C4-2B (cell line): Measurements from ENCODE around the gene IFNK.

ENCODE experiments used
- CTCF ChIP-seq: fragments of 450-650 bp; conservative IDR thresholded peaks from 2 replicates; pipeline ENCODE4 v1.5.1; 2017; ENCODE audit warnings: mild to moderate bottlenecking
- ZFX ChIP-seq: fragments of 450-650 bp; IDR thresholded peaks from 2 replicates; pipeline ENCODE4 v1.6.1; 2017

DNA sequence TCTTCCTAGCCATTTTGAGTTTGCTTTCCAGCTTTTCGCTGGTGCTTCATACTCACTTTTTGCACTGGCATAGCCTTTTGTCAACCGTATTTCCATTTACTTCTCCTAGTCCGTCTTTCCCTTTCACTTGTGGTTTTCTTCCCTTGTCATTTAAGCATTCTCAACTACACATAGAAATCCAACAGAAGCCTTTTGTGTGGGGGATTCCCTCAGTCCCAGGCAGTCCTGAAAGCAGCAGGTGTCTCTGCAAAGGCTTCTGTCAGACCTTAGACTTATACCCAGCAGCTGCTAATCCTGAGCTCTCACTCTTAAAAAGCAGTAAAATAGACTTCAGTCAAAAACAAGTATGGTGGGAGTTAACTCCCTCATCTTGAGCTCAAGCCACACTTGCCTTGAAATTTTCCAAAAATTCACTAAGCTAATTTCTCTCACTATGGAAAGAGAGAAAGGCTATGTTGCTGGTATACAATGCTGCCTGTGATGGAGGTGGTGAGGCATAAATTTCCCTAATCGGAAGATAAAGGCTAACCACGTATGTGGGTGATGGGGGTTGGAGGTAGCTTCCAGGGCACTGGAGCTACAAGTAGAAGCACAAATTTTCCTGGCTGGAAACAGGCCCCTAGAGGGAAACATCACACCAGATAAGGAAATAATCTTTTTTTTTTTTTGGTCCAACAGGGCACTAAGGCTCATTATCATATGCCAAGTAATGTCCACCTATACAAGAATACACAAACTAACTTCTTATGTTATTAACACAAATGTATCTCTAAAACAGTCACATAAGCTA lies 34.8 kb upstream of the IFNK start:
- TF ChIP-seq CTCF: no peak
- no peak for TF ChIP-seq ZFX
